GM21737 (cell line): ENCODE results near the gene DDA1.
"Not testable (repeated sequence)": the region's sequence is repeated elsewhere in the genome, so short reads cannot be mapped to it uniquely, and the experiment has no call there.

Source experiments
- ATAC-seq: cut with Tn5 transposase; IDR thresholded peaks from one replicate; pipeline ENCODE4 v1.9.1; 2021; ENCODE audit warnings: mild to moderate bottlenecking, moderate library complexity; ENCODE audit not compliant: unreplicated experiment

The DDA1 gene

GRCh38 chr19:17286752-17287151 lies 22.6 kb upstream of the DDA1 start:
- no peak for ATAC-seq

GRCh38 chr19:17289489-17289888 lies 19.9 kb upstream of the DDA1 start:
- no peak for ATAC-seq

GRCh38 chr19:17292301-17293074 lies 16.9 kb upstream of the DDA1 start:
- peak; percentile 81 for ATAC-seq

- ATAC-seq = no peak
These were observed 15.8 kb upstream of the DDA1 start for GRCh38 chr19:17293605-17294004.

GRCh38 chr19:17294051-17294891 lies 15.1 kb upstream of the DDA1 start:
- no peak for ATAC-seq

GRCh38 chr19:17295551-17295950 lies 13.8 kb upstream of the DDA1 start:
- ATAC-seq = not testable (repeated sequence)

GRCh38 chr19:17296273-17296672 lies 13.1 kb upstream of the DDA1 start:
- ATAC-seq = no peak

GRCh38 chr19:17296976-17297375 lies 12.4 kb upstream of the DDA1 start:
- no peak for ATAC-seq

- no peak for ATAC-seq
These were observed 8.3 kb upstream of the DDA1 start for GRCh38 chr19:17300992-17301619.

GRCh38 chr19:17302391-17303166 lies 6.8 kb upstream of the DDA1 start:
- no peak for ATAC-seq

- ATAC-seq = peak; percentile 51
These were observed 6.0 kb upstream of the DDA1 start, which contains the start of gene ABHD8 for GRCh38 chr19:17303167-17303939. TSS of gene ABHD8 (minus strand) at chr19:17303425. CDS start at chr19:17301616, 1,809 bp downstream.

GRCh38 chr19:17303940-17304267 lies 5.5 kb upstream of the DDA1 start:
- ATAC-seq = no peak

GRCh38 chr19:17304386-17305215 lies 4.8 kb upstream of the DDA1 start:
- no peak for ATAC-seq

- no peak for ATAC-seq
These were observed 4.2 kb upstream of the DDA1 start for GRCh38 chr19:17305216-17305516.

GRCh38 chr19:17305517-17306284 lies 3.7 kb upstream of the DDA1 start, which contains the start of gene MRPL34:
TSS of gene MRPL34 (plus strand) at chr19:17305872. CDS start at chr19:17305893, 21 bp downstream.
- ATAC-seq = peak; percentile 52

- no peak for ATAC-seq
These were observed 3.1 kb upstream of the DDA1 start for GRCh38 chr19:17306285-17306714.

GRCh38 chr19:17307876-17308377 lies 1.4 kb upstream of the DDA1 start:
- ATAC-seq = no peak

- ATAC-seq = no peak
These were observed 650 bp downstream of the DDA1 start for GRCh38 chr19:17309965-17310461.
